CD14-positive monocyte (primary cell): ENCODE data around the gene ATP4B. TPM values are rescaled to one million over a fixed set of nuclear protein-coding genes. Genes with fewer than 3 reads are reported as not detected.

ENCODE experiments used
- DNase-seq, 3 donors: peaks; one replicate each; pipeline ENCODE4 v3.0.0-alpha.2; 2011 to 2022
- H2AFZ ChIP-seq: 2 replicates; pipeline ENCODE4 v1.6.0; 2012; ENCODE audit warnings: mild to moderate bottlenecking, low read depth, low read length, inconsistent platforms; ENCODE audit not compliant: insufficient read depth, poor library complexity, severe bottlenecking
- H3K27ac ChIP-seq, 2 donors: 1 replicate in 1 of 2; 2 replicates in 1 of 2; pipeline ENCODE4 v1.5.1; 2012 to 2013; ENCODE audit warnings: low read length in 2 of 2, control low read depth in 1 of 2, inconsistent platforms in 1 of 2, low read depth in 1 of 2, mild to moderate bottlenecking in 1 of 2
- H3K27me3 ChIP-seq, 2 donors: one replicate each; pipeline versions ENCODE4 v1.6.0 to v1.6.1; 2011 to 2013; ENCODE audit warnings: low read length in 2 of 2; ENCODE audit not compliant: control insufficient read depth in 2 of 2, insufficient read depth in 2 of 2
- H3K36me3 ChIP-seq, 2 donors: replicated peaks in 1 of 2; 1 replicate in 1 of 2; 2 replicates in 1 of 2; pipeline versions ENCODE4 v1.5.1 to v1.6.1; 2012 to 2013; ENCODE audit warnings: low read length in 2 of 2, control low read depth in 1 of 2, inconsistent platforms in 1 of 2, mild to moderate bottlenecking in 1 of 2; ENCODE audit not compliant: insufficient read depth in 2 of 2, control insufficient read depth in 1 of 2
- H3K4me1 ChIP-seq, 2 donors: 1 replicate in 1 of 2; 2 replicates in 1 of 2; pipeline versions ENCODE4 v1.5.1 to v1.6.1; 2012 to 2013; ENCODE audit warnings: low read length in 2 of 2, control low read depth in 1 of 2, inconsistent platforms in 1 of 2, mild to moderate bottlenecking in 1 of 2, moderate library complexity in 1 of 2; ENCODE audit not compliant: insufficient read depth in 2 of 2, control insufficient read depth in 1 of 2
- H3K4me2 ChIP-seq: replicated peaks from 2 replicates; pipeline ENCODE3; 2012; ENCODE audit warnings: low read length, moderate library complexity, mild to moderate bottlenecking; ENCODE audit not compliant: poor library complexity, severe bottlenecking; ENCODE audit errors: extremely low read depth
- H3K4me3 ChIP-seq, 3 experiments: fragments of 200-600 bp in 1 of 3; sonication (generic) in 1 of 3; replicated peaks in 1 of 3; 1 replicate in 2 of 3; 2 replicates in 1 of 3; pipeline ENCODE4 v1.5.1; 2011 to 2013; ENCODE audit warnings: low read length in 3 of 3, mild to moderate bottlenecking in 3 of 3, control low read depth in 2 of 3, low read depth in 2 of 3, inconsistent platforms in 1 of 3, moderate library complexity in 1 of 3
- H3K79me2 ChIP-seq: 2 replicates; pipeline ENCODE4 v1.6.0; 2012; ENCODE audit warnings: mild to moderate bottlenecking, control low read depth, inconsistent platforms, low read length, moderate library complexity; ENCODE audit not compliant: insufficient read depth
- H3K9ac ChIP-seq: 2 replicates; pipeline ENCODE4 v1.6.0; 2017; ENCODE audit warnings: low read length, mild to moderate bottlenecking; ENCODE audit not compliant: insufficient read depth, poor library complexity, severe bottlenecking
- H3K9me3 ChIP-seq, 2 donors: replicated peaks in 1 of 2; 1 replicate in 1 of 2; 2 replicates in 1 of 2; pipeline versions ENCODE4 v1.5.1 to v1.6.1; 2012 to 2013; ENCODE audit warnings: low read length in 2 of 2, control low read depth in 1 of 2; ENCODE audit not compliant: control insufficient read depth in 1 of 2, insufficient read depth in 1 of 2
- H4K20me1 ChIP-seq: 2 replicates; pipeline ENCODE4 v1.6.0; 2012; ENCODE audit warnings: mild to moderate bottlenecking, low read length, control low read depth, moderate library complexity; ENCODE audit not compliant: insufficient read depth
- H3K27ac Mint-ChIP-seq, 7 donors: one replicate each; pipeline ENCODE4 v1.8.0; 2020; ENCODE audit warnings: mild to moderate bottlenecking in 7 of 7, mixed read lengths in 7 of 7, moderate library complexity in 6 of 7, inconsistent platforms in 2 of 7
- H3K27me3 Mint-ChIP-seq, 3 donors: one replicate each; pipeline ENCODE4 v1.8.0; 2021 to 2022; ENCODE audit warnings: low read depth in 3 of 3, mild to moderate bottlenecking in 3 of 3, mixed read lengths in 3 of 3, moderate library complexity in 3 of 3, inconsistent platforms in 1 of 3
- H3K36me3 Mint-ChIP-seq, 2 donors: one replicate each; pipeline ENCODE4 v1.8.0; 2020; ENCODE audit warnings: mixed read lengths in 2 of 2, inconsistent platforms in 1 of 2, mild to moderate bottlenecking in 1 of 2
- H3K4me1 Mint-ChIP-seq: one replicate; pipeline ENCODE4 v1.8.0; 2020; ENCODE audit warnings: mild to moderate bottlenecking, mixed read lengths
- H3K4me3 Mint-ChIP-seq, 2 donors: one replicate each; pipeline ENCODE4 v1.8.0; 2020; ENCODE audit warnings: mild to moderate bottlenecking in 2 of 2, mixed read lengths in 2 of 2, moderate library complexity in 1 of 2
- H3K9me3 Mint-ChIP-seq, 7 donors: one replicate each; pipeline ENCODE4 v1.8.0; 2020 to 2022; ENCODE audit warnings: mixed read lengths in 7 of 7, mild to moderate bottlenecking in 6 of 7, moderate library complexity in 6 of 7, inconsistent platforms in 2 of 7
- CTCF ChIP-seq: fragments of 200-600 bp; IDR thresholded peaks from one replicate; pipeline ENCODE4 v1.8.0; 2022; ENCODE audit warnings: antibody characterized with exemption, mild to moderate bottlenecking
- WGBS: methylation state at CpG from one replicate; pipeline ENCODE4 v1.1.5; 2013; ENCODE audit warnings: missing lambda C conversion rate; ENCODE audit not compliant: insufficient coverage; 5-methylcytosine and 5-hydroxymethylcytosine counted together
- intact Hi-C, 2 donors: fragments of 100-400 bp; cut with micrococcal nuclease; formaldehyde crosslinking; loops; one replicate each; pipeline versions ENCODE4 v1.15.0 to v1.15.1; 2023
- polyA plus RNA-seq, 3 donors: library from polyadenylated mRNA; depleted of rRNA in 1 of 3; unstranded in 2 of 3; stranded (reverse) in 1 of 3; fragments of 300-500 nt in 2 of 3; fragments of >200 nt in 1 of 3; fragmentation: Illumina TruSeq in 2 of 3; gene quantifications; 1 replicate in 2 of 3; 2 replicates in 1 of 3; pipeline ENCODE4 v1.2.3, GENCODE V29; 2012 to 2021

The ATP4B gene
- polyA plus RNA-seq, 3 donors = not detected

GRCh38 chr13:113669755-113670341, 11.8 kb upstream of the ATP4B start:
- WGBS = 93% methylated on average over 17 of the region's 21 CpGs
- Mint-ChIP-seq H3K36me3 (no peaks in the 10 kb centered on the region), H3K4me1 (no peaks in the 10 kb centered on the region), H3K9me3 (peaks cover 0 to 14% (median 0%) of the 10 kb centered on the region in 7 donors), H3K27me3 (peaks cover 0 to 17% (median 2%) of the 10 kb centered on the region in 3 donors), H3K27ac (peak overlapping the region in 1 of 7 donors; percentile 17), H3K4me3 (no peak overlapping the region)
- no peaks in the 10 kb centered on the region for H3K36me3 ChIP-seq
- TF ChIP-seq CTCF = no peak
- intact Hi-C loops = no loop called here
- H3K9ac ChIP-seq = no peak overlapping the region
- no peaks in the 10 kb centered on the region for H3K4me1 ChIP-seq
- H4K20me1 ChIP-seq = no peaks in the 10 kb centered on the region
- no peaks in the 10 kb centered on the region for H3K27me3 ChIP-seq
- H3K4me3 ChIP-seq = no peak overlapping the region
- H2AFZ ChIP-seq = no peak overlapping the region
- peaks cover 0 to 7% of the 10 kb centered on the region in 2 donors for H3K9me3 ChIP-seq
- no peak for DNase-seq
- H3K4me2 ChIP-seq = no peak overlapping the region
- no peak overlapping the region for H3K27ac ChIP-seq
- H3K79me2 ChIP-seq = no peaks in the 10 kb centered on the region

GRCh38 chr13:113669231-113669754, 11.3 kb upstream of the ATP4B start:
- Histone ChIP-seq H4K20me1 (no peaks in the 10 kb centered on the region), H2AFZ (no peak overlapping the region), H3K4me3 (no peak overlapping the region), H3K4me2 (no peak overlapping the region), H3K9ac (no peak overlapping the region), H3K79me2 (no peaks in the 10 kb centered on the region), H3K27ac (no peak overlapping the region), H3K27me3 (no peaks in the 10 kb centered on the region), H3K36me3 (no peaks in the 10 kb centered on the region), H3K9me3 (peaks cover 0 to 7% of the 10 kb centered on the region in 2 donors), H3K4me1 (no peaks in the 10 kb centered on the region)
- H3K36me3 Mint-ChIP-seq = no peaks in the 10 kb centered on the region
- intact Hi-C loops = no loop called here
- no peak for DNase-seq
- H3K4me3 Mint-ChIP-seq = no peak overlapping the region
- no peak for TF ChIP-seq CTCF
- H3K27me3 Mint-ChIP-seq = peaks cover 0 to 17% (median 2%) of the 10 kb centered on the region in 3 donors
- no peak overlapping the region for H3K27ac Mint-ChIP-seq
- 93% methylated on average over 11 of the region's 13 CpGs for WGBS
- H3K4me1 Mint-ChIP-seq = no peaks in the 10 kb centered on the region
- H3K9me3 Mint-ChIP-seq = peaks cover 0 to 14% (median 0%) of the 10 kb centered on the region in 7 donors
